Kidney (tissue), 14 donors: ENCODE measurements around the gene RUNX1. TPM values are rescaled to one million over a fixed set of nuclear protein-coding genes. Genes with fewer than 3 reads are reported as not detected.

Source experiments
- DNase-seq, 5 donors: peaks; one replicate each; pipeline ENCODE4 v3.0.0-alpha.2; 2013 to 2020
- FAIRE-seq: peaks from 2 replicates; lab custom pipeline; 2012; peaks lifted over from hg19 to GRCh38; lab: Jason Lieb, UNC
- H3K27ac ChIP-seq, 2 donors: one replicate each; pipeline ENCODE4 v1.7.0; 2013; ENCODE audit warnings: low read depth in 2 of 2, low read length in 2 of 2, inconsistent platforms in 1 of 2
- H3K27me3 ChIP-seq: one replicate; pipeline ENCODE4 v1.7.1; 2013; ENCODE audit warnings: low read length, inconsistent platforms; ENCODE audit not compliant: control insufficient read depth, insufficient read depth
- H3K36me3 ChIP-seq, 3 donors: one replicate each; pipeline versions ENCODE4 v1.7.0 to v1.7.1; 2013; ENCODE audit warnings: low read length in 3 of 3, control low read depth in 1 of 3, inconsistent platforms in 1 of 3; ENCODE audit not compliant: insufficient read depth in 3 of 3, control insufficient read depth in 2 of 3
- H3K4me1 ChIP-seq, 3 donors: one replicate each; pipeline versions ENCODE4 v1.7.0 to v1.7.1; 2013; ENCODE audit warnings: low read length in 3 of 3, inconsistent platforms in 1 of 3, low read depth in 1 of 3; ENCODE audit not compliant: control insufficient read depth in 2 of 3, insufficient read depth in 2 of 3
- H3K4me3 ChIP-seq, 3 donors: one replicate each; pipeline versions ENCODE4 v1.7.0 to v1.8.1; 2013; ENCODE audit warnings: low read length in 3 of 3, control low read depth in 1 of 3, inconsistent platforms in 1 of 3
- H3K9ac ChIP-seq, 3 donors: one replicate each; pipeline versions ENCODE4 v1.7.0 to v1.7.1; 2013; ENCODE audit warnings: low read length in 3 of 3, control low read depth in 1 of 3, inconsistent platforms in 1 of 3
- H3K9me3 ChIP-seq, 3 donors: one replicate each; pipeline versions ENCODE4 v1.7.0 to v1.7.1; 2013; ENCODE audit warnings: low read length in 3 of 3, control low read depth in 1 of 3, inconsistent platforms in 1 of 3; ENCODE audit not compliant: control insufficient read depth in 2 of 3, insufficient read depth in 1 of 3
- CTCF ChIP-seq: IDR thresholded peaks from 3 replicates; pipeline ENCODE4 v1.5.1; 2012; ENCODE audit warnings: mild to moderate bottlenecking, moderate library complexity, borderline replicate concordance; ENCODE audit not compliant: insufficient read depth; ENCODE audit errors: extremely low read depth
- intact Hi-C: fragments of 100-400 bp; cut with DNase I; formaldehyde crosslinking; loops from one replicate; pipeline ENCODE4 v1.11.1; 2022
- polyA plus RNA-seq: library from polyadenylated mRNA; stranded (reverse); fragments of 350-450 nt; fragmentation: Illumina TruSeq; extraction: RNeasy Lipid Tissue Mini Kit (QIAGEN cat#74804); gene quantifications from one replicate; pipeline ENCODE4 v1.2.3, GENCODE V29; 2014; ENCODE audit warnings: low read depth, low replicate concordance; ENCODE audit not compliant: insufficient read depth
- total RNA-seq: library from RNA; stranded (reverse); fragmentation: NEBNext Ultra II Directional; extraction: Animal tissue kit (Norgen Biotek cat#: 25700); gene quantifications from one replicate; pipeline ENCODE4 v1.2.1, GENCODE V29; 2021
- donor health status: control.
- donor health status: control.
- donor health status: control.
- donor health status: control.
- donor health status: control.
- donor health status: DM: yes; HTN: yes; CAD: no.
- donor health status: Normal renal cell carcinoma (clear cell type).

RUNX1 gene
- total and polyA plus RNA-seq, 2 donors from 2014 or later = 1.3 to 58.0 TPM

GRCh38 chr21:35034203-35034926, 14.7 kb downstream of the RUNX1 start:
- Histone ChIP-seq H3K9ac (no peak overlapping the region), H3K36me3 (no peaks in the 10 kb centered on the region), H3K27ac (no peak overlapping the region), H3K27me3 (no peaks in the 10 kb centered on the region), H3K9me3 (no peaks in the 10 kb centered on the region), H3K4me1 (no peaks in the 10 kb centered on the region), H3K4me3 (no peak overlapping the region)
- DNase-seq = no peak
- TF ChIP-seq CTCF = no peak
- FAIRE-seq = no peak
- intact Hi-C loops = no loop called here

GRCh38 chr21:35032474-35033263, 16.4 kb downstream of the RUNX1 start:
- intact Hi-C loops = no loop called here
- H3K4me1 ChIP-seq = no peaks in the 10 kb centered on the region
- no peaks in the 10 kb centered on the region for H3K9me3 ChIP-seq
- no peak for TF ChIP-seq CTCF
- DNase-seq (no peak), FAIRE-seq (no peak)
- H3K27ac ChIP-seq = no peak overlapping the region
- H3K4me3 ChIP-seq = no peak overlapping the region
- H3K27me3 ChIP-seq = no peaks in the 10 kb centered on the region
- H3K36me3 ChIP-seq = no peaks in the 10 kb centered on the region
- no peak overlapping the region for H3K9ac ChIP-seq

- Histone ChIP-seq H3K27me3 (no peaks in the 10 kb centered on the region), H3K36me3 (no peaks in the 10 kb centered on the region), H3K9me3 (no peaks in the 10 kb centered on the region), H3K4me3 (no peak overlapping the region), H3K4me1 (peaks cover 0 to 2% (median 0%) of the 10 kb centered on the region in 3 donors), H3K27ac (no peak overlapping the region), H3K9ac (no peak overlapping the region)
- no peak for TF ChIP-seq CTCF
- intact Hi-C loops = no loop called here
- DNase-seq = no peak
- no peak for FAIRE-seq
Observed at GRCh38 chr21:35028451-35028978, 20.6 kb downstream of the RUNX1 start.
